M059J (cell line): ENCODE results near the gene DGKD. TPM values are rescaled to one million over a fixed set of nuclear protein-coding genes. Genes with fewer than 3 reads are reported as not detected.

Experiments
- DNase-seq: peaks from one replicate; pipeline ENCODE4 v3.0.0-alpha.2; 2012; ENCODE audit warnings: low read depth
- total RNA-seq: library from RNA; depleted of rRNA; stranded (reverse); fragments of >200 nt; shearing (Covaris generic); gene quantifications from 2 replicates; pipeline ENCODE4 v1.2.3, GENCODE V29; 2014

Gene DGKD
- total RNA-seq, 1 experiment from 2014 or later = 16.5 TPM

GRCh38 chr2:233428008-233428407 is 73.7 kb downstream of the DGKD start:
- no peak for DNase-seq

- DNase-seq = no peak
These were observed 74.1 kb downstream of the DGKD start for GRCh38 chr2:233428438-233428837.

DNA sequence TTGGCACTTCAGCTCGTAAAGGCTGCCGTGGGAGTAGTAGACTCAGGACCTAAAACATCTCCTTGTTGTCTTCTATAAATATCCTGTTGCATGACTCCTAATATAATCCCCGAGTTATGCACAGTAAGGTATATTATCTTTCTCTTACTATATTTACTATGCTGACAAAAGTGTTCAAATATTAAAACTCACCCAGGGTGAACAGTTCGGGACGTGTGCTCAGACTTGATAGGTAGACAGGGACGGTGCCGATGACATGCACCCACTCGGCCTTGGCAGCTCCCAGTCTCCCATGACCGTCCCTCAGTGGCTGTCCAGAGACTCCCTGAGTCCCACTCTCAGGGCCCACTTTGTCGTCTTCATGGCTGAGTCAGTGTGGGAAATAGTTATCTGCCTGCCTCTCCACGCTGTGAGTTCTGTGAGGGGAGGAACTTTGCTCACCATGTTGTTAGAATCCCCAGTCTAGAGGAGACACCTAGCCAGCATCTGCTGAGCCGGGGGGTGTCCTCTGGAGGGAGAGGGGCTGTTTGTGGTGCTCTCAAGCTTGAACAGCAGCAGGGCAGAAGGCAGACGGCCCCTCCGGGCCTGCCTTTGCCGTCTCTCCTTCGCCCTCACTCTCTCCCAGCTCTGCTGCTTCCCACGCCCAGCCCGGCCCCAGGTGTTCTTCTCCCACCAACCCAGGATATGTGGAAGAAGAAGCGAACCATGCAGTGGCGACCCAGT is 75.0 kb downstream of the DGKD start:
- DNase-seq = no peak

- DNase-seq = peak; percentile 82
These were observed 75.8 kb downstream of the DGKD start for GRCh38 chr2:233430081-233430480.

DNA sequence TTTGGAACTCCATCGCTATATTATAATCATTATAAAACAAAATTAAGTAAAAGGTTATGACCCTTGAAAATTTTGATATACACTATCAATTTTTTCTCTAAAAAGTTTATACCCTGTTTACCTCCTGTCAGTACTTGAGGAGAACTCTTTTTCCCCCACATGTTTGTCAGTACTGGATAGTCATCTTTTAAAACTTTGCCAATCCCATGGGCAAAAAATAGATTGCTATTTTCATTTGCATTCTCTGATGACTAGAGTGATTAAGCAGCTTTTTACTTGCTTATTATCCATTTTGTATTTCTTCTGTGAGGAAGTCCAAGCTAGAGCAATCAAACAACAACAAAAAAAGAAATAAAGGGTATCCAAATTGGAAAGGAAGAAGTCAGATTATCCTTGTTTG is 76.4 kb downstream of the DGKD start:
- no peak for DNase-seq

- no peak for DNase-seq
These were observed 78.7 kb downstream of the DGKD start for GRCh38 chr2:233433029-233433428.

- DNase-seq = no peak
These were observed 79.5 kb downstream of the DGKD start for GRCh38 chr2:233433794-233434193.

GRCh38 chr2:233434666-233435330 is 80.5 kb downstream of the DGKD start:
- no peak for DNase-seq

DNA sequence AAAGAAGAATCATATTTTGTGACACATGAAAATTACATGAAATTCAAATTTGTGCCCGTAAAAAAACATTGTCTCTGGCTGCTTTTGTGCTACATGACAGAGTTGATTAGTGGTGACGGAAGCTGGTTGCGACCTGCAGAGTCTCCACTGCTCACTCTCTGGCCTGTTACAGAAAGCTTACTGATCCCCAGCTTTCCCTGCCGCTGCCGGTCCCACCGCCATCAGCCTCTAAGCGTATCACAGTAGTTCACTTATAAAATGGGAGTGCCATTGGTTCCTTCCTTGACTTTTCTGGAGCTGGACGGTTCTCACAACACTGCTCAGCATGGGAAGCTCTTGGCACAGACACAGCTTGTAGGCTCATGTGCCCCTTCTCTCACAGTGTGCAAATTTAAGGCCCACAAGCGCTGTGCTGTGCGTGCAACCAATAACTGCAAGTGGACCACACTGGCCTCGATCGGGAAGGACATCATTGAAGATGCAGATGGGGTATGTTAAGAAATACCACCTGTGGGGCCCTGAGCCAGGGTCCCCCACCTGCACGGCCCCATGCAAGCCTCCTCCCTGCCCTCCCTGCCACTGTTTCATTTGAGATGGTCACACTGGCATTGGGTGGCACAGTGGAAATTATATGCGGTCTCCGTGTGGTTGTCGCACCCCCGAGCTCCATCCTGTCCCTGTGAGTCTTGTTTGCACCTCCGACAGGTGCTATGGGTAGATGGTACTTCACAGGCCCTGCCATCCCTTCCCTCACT is 81.3 kb downstream of the DGKD start:
- no peak for DNase-seq

DNA sequence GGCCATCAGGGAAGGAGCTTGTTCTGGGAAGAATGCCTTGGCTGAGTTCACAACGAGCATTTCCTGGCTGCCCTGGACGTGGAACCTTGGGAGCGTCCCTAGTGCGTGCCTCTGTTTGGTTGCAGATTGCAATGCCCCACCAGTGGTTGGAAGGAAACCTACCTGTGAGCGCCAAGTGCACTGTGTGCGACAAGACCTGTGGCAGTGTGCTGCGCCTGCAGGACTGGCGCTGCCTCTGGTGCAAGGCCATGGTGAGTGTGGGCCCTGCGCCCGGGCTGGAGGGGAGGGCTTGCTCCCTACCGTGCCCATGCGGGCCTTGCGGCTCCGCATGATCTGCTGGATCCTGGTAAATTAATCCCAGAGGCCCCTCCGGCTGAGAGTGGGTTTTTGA is 81.9 kb downstream of the DGKD start:
- no peak for DNase-seq

DNA sequence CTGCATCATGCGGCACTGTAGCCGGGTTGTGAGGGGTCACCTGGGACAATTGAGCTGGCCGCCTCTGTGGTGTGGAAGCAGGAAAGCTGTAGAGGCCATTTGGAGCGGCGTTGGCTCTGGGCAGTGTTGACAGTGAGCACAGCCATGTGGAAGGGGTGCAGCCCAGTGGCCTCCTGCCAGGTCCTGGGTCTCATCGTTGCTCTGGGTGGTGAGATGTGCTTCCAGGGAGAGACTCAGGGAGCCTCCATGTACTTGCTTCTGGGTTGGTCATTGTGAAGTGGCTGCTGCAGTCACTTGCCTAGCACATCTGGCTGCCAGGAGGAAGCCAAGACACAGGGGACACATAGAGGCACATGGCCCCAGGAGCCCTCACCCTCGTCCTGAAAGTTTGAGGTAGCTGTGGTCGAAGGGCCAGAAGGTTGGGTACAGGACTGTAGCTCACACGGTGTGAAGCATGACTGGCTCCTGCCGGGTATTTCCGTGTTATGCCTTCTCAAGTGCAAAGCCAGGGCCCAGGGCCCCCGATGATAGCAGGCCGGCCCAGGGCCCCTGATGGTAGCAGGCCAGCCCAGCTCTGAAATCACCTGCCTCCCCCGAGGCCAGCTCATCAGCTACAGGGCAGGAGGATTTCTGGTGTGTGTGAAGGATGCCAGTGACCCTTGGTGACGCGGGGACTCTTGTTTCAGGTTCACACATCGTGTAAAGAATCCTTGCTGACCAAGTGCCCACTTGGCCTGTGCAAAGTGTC is 82.6 kb downstream of the DGKD start:
- no peak for DNase-seq

DNA sequence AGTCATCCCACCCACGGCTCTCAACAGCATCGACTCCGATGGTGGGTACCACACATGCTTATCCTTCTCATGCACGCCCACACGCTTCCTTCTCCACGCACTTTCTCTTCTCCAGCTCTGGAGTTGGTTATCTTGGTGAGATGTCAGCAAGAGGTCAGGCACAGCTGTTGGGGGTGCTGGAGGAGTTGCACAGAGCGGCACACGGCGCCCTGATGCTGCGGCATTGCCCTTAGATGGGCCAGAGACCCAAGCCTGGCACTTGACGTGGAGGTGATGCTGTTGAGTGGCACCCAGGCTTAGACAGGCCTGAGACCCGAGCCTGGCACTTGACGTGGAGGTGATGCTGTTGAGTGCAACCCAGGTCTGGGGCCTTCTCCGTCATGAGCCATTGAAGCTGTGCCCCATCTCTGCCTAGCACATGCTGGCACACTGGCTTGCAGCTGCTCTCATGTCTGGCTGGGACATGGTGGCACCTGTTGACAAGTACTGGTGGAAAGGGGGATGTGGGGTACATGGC is 83.2 kb downstream of the DGKD start:
- DNase-seq = no peak

- no peak for DNase-seq
These were observed 84.4 kb downstream of the DGKD start for GRCh38 chr2:233438573-233439147.

DNA sequence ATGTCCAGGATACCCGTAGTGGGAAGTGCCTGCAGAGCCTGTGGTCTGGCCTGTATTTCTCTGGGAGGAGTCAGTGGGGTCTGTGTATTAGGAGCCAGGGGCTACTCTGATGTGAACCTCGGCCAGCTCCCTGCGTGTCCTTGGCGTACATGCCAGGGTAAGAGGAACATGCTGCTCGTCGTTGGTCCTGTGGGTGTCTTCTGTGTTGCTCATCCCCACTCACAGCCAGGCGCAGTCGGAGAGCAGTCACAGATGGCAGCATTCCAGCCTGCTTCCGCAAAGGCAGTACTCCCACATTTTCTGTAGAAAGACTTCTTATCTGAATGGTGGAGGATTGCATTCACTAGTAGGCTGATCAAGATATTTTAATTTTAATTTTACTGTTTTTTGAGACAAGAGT is 84.9 kb downstream of the DGKD start:
- no peak for DNase-seq

GRCh38 chr2:233440314-233440713 is 86.0 kb downstream of the DGKD start:
- no peak for DNase-seq

DNA sequence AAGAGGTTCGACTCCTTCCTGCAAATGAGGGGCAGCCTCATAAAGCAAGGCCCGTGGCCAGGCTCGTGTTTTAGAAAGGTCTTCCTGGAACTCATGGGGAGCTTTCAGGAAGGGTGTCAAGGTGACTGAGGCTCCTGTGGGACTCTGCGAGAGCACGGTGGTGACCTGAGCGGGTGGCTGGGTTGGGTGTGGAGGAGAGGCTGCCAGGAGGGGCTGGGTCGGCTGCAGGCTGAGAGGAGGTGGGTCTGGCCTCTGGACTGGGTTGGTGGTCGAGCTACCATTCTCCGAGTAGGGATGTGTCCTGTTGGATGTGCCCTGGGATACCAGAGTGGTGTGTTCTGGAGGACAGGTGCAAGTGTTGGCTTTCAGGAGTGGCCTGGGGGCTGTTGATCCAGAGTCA is 86.4 kb downstream of the DGKD start:
- no peak for DNase-seq

- DNase-seq = no peak
These were observed 87.1 kb downstream of the DGKD start for GRCh38 chr2:233441161-233442027.

DNA sequence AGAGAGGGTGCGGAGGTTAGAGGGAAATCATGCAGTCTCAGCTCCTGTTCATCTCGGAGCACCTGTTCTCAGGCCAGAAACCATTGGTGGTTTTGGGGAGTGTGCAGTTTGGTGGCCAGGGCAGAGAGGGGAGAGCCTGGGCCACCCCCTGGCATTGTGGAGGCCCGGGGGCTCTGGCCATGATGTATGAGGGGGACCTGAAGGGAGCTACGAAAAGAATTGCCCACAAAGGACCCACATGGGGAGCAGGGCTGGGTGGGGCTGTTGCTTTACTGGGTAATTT is 87.7 kb downstream of the DGKD start:
- DNase-seq = no peak

DNA sequence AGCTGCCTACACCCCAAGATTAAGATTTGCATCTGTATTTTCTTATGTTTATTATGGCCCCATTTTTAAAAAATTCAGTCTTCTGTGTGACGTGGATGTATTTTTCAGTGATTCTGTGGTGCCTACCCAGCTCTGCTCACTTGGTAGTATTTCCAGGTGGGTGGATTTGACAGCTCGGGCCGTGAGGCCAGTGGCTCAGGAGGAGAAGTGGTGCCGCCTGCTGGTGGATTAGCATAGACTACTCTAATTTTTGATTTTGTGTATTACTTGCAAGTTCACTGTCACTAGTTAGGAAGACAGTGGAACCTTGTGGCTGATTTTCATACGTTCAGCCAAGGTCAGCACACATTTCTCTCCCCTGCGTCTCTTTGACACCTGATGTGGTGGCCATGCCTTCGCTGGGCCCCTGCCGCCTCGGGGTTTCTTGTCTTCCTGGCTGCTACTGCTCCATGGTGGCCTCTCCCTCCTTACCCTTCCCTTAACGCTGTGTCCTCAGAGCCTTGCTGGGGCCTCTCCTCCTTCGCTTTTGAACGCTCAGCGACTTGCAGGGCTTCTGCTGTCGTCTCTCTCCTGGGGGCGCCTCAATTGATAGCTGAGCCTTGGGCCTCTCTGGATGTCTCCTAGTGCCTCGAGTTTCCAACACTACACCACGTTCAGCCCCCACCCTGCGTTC is 89.4 kb downstream of the DGKD start:
- DNase-seq = peak; percentile 76

GRCh38 chr2:233444501-233444900 is 90.2 kb downstream of the DGKD start:
- no peak for DNase-seq
